HG02571 (cell line): ENCODE measurements around the gene ALPG.

Source experiments
- ATAC-seq: cut with Tn5 transposase; IDR thresholded peaks from one replicate; pipeline ENCODE4 v1.9.1; 2021; ENCODE audit warnings: mild to moderate bottlenecking, moderate library complexity; ENCODE audit not compliant: unreplicated experiment

Gene ALPG

GRCh38 chr2:232456296-232457120 lies 49.9 kb downstream of the ALPG start:
- no peak for ATAC-seq

DNA sequence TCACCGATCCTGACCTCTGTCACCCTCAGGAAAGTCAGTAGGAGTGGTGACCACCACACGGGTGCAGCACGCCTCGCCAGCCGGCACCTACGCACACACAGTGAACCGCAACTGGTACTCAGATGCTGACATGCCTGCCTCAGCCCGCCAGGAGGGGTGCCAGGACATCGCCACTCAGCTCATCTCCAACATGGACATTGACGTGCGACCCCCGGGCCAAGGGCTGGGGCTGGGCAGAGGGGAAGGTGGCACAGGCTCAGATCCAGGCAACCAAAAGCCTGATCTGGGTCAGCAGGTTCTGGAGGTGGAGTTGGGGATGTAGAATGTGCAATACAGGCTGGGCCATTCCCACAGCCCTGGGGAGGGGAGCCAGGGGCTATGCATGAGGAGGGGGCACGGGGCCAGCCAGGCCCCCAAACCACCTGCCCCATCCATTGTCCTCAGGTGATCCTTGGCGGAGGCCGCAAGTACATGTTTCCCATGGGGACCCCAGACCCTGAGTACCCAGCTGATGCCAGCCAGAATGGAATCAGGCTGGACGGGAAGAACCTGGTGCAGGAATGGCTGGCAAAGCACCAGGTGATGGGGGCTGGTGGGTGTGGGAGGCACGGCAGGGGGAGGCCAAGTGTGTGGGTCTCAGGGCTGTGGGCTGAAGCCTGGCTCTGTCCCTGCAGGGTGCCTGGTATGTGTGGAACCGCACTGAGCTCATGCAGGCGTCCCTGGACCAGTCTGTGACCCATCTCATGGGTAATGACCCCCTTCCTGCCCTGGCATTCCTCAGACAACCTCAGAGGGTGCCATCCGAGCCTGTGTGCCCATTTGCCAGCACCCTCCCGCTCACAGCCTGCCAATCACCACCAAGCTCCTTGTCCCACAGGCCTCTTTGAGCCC lies 50.7 kb downstream of the ALPG start:
- ATAC-seq: no peak

DNA sequence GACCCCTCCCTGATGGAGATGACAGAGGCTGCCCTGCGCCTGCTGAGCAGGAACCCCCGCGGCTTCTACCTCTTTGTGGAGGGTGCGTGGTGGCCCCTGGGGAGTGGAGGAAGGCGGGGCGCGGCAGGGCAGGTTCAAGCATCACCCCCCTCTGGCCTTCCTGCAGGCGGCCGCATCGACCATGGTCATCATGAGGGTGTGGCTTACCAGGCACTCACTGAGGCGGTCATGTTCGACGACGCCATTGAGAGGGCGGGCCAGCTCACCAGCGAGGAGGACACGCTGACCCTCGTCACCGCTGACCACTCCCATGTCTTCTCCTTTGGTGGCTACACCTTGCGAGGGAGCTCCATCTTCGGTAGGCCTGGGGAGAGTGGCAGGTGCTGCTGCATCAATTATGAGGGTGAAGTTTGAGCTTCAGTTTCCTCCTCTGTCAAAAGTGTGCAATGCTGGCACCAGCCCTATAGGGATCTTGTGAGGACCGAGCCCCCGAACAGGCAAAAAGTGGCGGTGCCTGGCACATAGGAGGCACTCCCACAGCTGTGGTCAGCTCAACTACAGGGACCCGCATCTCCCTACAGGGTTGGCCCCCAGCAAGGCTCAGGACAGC lies 51.5 kb downstream of the ALPG start:
- no peak for ATAC-seq

DNA sequence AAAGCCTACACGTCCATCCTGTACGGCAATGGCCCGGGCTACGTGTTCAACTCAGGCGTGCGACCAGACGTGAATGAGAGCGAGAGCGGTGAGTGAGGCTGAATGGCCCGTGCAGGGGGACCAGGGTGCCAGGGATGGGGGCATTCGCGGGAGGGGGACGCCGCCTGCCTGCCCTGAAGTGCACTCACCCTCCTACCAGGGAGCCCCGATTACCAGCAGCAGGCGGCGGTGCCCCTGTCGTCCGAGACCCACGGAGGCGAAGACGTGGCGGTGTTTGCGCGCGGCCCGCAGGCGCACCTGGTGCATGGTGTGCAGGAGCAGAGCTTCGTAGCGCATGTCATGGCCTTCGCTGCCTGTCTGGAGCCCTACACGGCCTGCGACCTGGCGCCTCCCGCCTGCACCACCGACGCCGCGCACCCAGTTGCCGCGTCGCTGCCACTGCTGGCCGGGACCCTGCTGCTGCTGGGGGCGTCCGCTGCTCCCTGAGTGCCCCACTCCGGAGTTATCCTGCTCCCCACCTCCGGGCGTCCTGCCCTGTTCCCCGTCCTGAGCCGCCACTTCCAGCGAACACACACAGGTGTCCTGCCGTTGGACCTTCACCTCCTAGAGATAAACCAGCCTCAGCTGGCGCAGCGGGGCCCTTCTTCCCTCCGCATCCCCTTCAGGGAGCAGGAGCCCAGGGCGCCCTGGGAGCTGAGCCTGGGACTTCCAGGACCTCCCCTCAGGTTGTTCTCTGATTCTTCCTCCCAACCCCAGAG lies 52.2 kb downstream of the ALPG start:
- no peak for ATAC-seq

- no peak for ATAC-seq
Measured at GRCh38 chr2:232459419-232460035, 52.9 kb downstream of the ALPG start.

DNA sequence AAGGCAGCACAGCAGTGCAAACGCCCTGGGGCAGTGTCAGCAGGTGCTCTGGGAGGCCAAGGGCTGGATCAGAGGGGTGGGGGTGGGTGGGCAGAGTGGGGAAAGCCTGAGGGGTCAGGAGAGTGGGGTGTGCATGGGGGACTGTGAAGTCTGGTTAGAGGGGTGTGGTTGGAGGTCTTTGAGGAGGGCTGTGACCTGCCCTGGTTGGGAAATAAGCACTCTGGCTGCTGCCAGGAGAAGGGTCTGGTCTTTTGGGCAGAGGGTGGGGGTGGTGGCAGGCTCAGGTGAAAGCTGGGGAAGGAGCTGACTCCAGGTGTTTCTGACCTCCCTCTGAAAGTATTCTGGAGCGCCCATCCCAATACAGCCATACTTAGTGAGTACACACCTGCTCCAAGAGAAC lies 53.5 kb downstream of the ALPG start:
- ATAC-seq: no peak
